GM19035 (cell line): ENCODE results near the gene SESN2.
"Not testable (repeated sequence)": the region's sequence is repeated elsewhere in the genome, so short reads cannot be mapped to it uniquely, and the experiment has no call there.

Experiments used
- ATAC-seq: cut with Tn5 transposase; IDR thresholded peaks from one replicate; pipeline ENCODE4 v1.9.1; 2021; ENCODE audit not compliant: unreplicated experiment

Gene SESN2

GRCh38 chr1:28326984-28327383 lies 67.7 kb downstream of the SESN2 start:
- ATAC-seq: no peak

GRCh38 chr1:28327431-28327830 lies 68.1 kb downstream of the SESN2 start:
- ATAC-seq: not testable (repeated sequence)

- peak; percentile 4 for ATAC-seq
Measured at GRCh38 chr1:28328228-28328648, 68.9 kb downstream of the SESN2 start.

- ATAC-seq: peak; percentile 12
Measured at GRCh38 chr1:28329395-28330153, 70.3 kb downstream of the SESN2 start.
